RWPE1 (cell line): Measurements from ENCODE around the gene TLR8.

Experiments
- CTCF ChIA-PET: fragments of 350-600 bp; sonication (Branson Sonifier 250); formaldehyde crosslinking; extraction: SDS; loops from one replicate; lab custom pipeline; 2021; lab: Yijun Ruan, JAX
- POLR2A ChIA-PET: fragments of 400-600 bp; formaldehyde crosslinking; extraction: SDS; loops from one replicate; lab custom pipeline; 2020; ENCODE audit warnings: antibody characterized with exemption; ENCODE audit not compliant: low non-redundant PET; lab: Yijun Ruan, JAX
- DNase-seq: peaks from one replicate; pipeline ENCODE4 v3.0.0; 2012; ENCODE audit warnings: low spot score
- H3K27ac ChIP-seq: fragments of 450-650 bp; 2 replicates; pipeline ENCODE4 v1.5.1; 2017
- CTCF ChIP-seq: fragments of 450-650 bp; conservative IDR thresholded peaks from 2 replicates; pipeline ENCODE4 v1.5.1; 2017; ENCODE audit warnings: low read depth, mild to moderate bottlenecking

TLR8 gene

GRCh38 chrX:12872741-12873140 lies 33.7 kb upstream of the TLR8 start:
- TF ChIP-seq CTCF: no peak
- ChIA-PET CTCF (no interaction called here), POLR2A (no interaction called here)
- no peak overlapping the region for H3K27ac ChIP-seq
- no peak for DNase-seq

- no peak for DNase-seq
- no peak overlapping the region for H3K27ac ChIP-seq
- ChIA-PET POLR2A (no interaction called here), CTCF (no interaction called here)
- no peak for TF ChIP-seq CTCF
Measured at GRCh38 chrX:12874581-12874980, 31.8 kb upstream of the TLR8 start.

GRCh38 chrX:12877386-12877785 lies 29.0 kb upstream of the TLR8 start:
- no peak for DNase-seq
- H3K27ac ChIP-seq: no peak overlapping the region
- ChIA-PET POLR2A (no interaction called here), CTCF (no interaction called here)
- no peak for TF ChIP-seq CTCF

GRCh38 chrX:12878536-12878935 lies 27.9 kb upstream of the TLR8 start:
- no peak for DNase-seq
- ChIA-PET POLR2A (no interaction called here), CTCF (no interaction called here)
- H3K27ac ChIP-seq: no peak overlapping the region
- TF ChIP-seq CTCF: no peak

- POLR2A ChIA-PET: no interaction called here
- no peak for TF ChIP-seq CTCF
Measured at GRCh38 chrX:12881914-12882313, 24.5 kb upstream of the TLR8 start.

GRCh38 chrX:12885508-12885907 lies 20.9 kb upstream of the TLR8 start:
- no peak for DNase-seq
- TF ChIP-seq CTCF: no peak
- no peak overlapping the region for H3K27ac ChIP-seq
- ChIA-PET CTCF (no interaction called here), POLR2A (no interaction called here)

More at GRCh38 chrX:12881914-12882313, 24.5 kb upstream of the TLR8 start:
- DNase-seq: no peak
- no peak overlapping the region for H3K27ac ChIP-seq
- CTCF ChIA-PET: no interaction called here

GRCh38 chrX:12886545-12886944 lies 19.9 kb upstream of the TLR8 start:
- no peak overlapping the region for H3K27ac ChIP-seq

More at GRCh38 chrX:12886545-12886944, 19.9 kb upstream of the TLR8 start:
- CTCF ChIA-PET: no interaction called here
- no peak for TF ChIP-seq CTCF
- POLR2A ChIA-PET: no interaction called here
- DNase-seq: no peak
